T-helper 1 cell treated with Interleukin-12 subunit alpha and Interleukin-12 subunit beta and Interleukin-4 antibody, amounts not matched to agents 30 μg/mL and 1 μg/mL, for 36 hours (primary cell): Measurements from ENCODE around the gene HIVEP3.
A peak's percentile ranks its signal among the peaks of the same experiment; 100 is the strongest.

Source experiments
- H3K27ac Mint-ChIP-seq: one replicate; pipeline ENCODE4 v1.8.0; 2021; ENCODE audit warnings: mild to moderate bottlenecking, mixed read lengths
- H3K27me3 Mint-ChIP-seq: one replicate; pipeline ENCODE4 v1.8.0; 2021; ENCODE audit warnings: low read depth, mixed read lengths
- H3K36me3 Mint-ChIP-seq: one replicate; pipeline ENCODE4 v1.8.0; 2021; ENCODE audit warnings: low read depth, mixed read lengths
- H3K4me1 Mint-ChIP-seq: one replicate; pipeline ENCODE4 v1.8.0; 2021; ENCODE audit warnings: low read depth, mixed read lengths
- H3K4me3 Mint-ChIP-seq: one replicate; pipeline ENCODE4 v1.8.0; 2021; ENCODE audit warnings: mild to moderate bottlenecking, moderate library complexity, mixed read lengths
- H3K9me3 Mint-ChIP-seq: one replicate; pipeline ENCODE4 v1.8.0; 2021; ENCODE audit warnings: mixed read lengths

The HIVEP3 gene

GRCh38 chr1:41671116-41671755, 247.5 kb downstream of the HIVEP3 start:
- H3K9me3 Mint-ChIP-seq, result no peaks in the 10 kb centered on the region
- no peaks in the 10 kb centered on the region for H3K27me3 Mint-ChIP-seq
- H3K27ac Mint-ChIP-seq, result peak overlapping the region; percentile 99
- H3K36me3 Mint-ChIP-seq, result peaks cover 11% of the 10 kb centered on the region
- H3K4me1 Mint-ChIP-seq, result peaks cover 89% of the 10 kb centered on the region
- H3K4me3 Mint-ChIP-seq, result no peak overlapping the region

- H3K4me1 Mint-ChIP-seq, result peaks cover 91% of the 10 kb centered on the region
- no peak overlapping the region for H3K4me3 Mint-ChIP-seq
- peaks cover 8% of the 10 kb centered on the region for H3K36me3 Mint-ChIP-seq
- H3K27me3 Mint-ChIP-seq, result no peaks in the 10 kb centered on the region
- H3K27ac Mint-ChIP-seq, result peak overlapping the region; percentile 69
- H3K9me3 Mint-ChIP-seq, result no peaks in the 10 kb centered on the region
These were observed 248.3 kb downstream of the HIVEP3 start for GRCh38 chr1:41670217-41670957.

- peaks cover 91% of the 10 kb centered on the region for H3K4me1 Mint-ChIP-seq
- H3K9me3 Mint-ChIP-seq, result no peaks in the 10 kb centered on the region
- peaks cover 5% of the 10 kb centered on the region for H3K36me3 Mint-ChIP-seq
- peak overlapping the region; percentile 46 for H3K27ac Mint-ChIP-seq
- peak overlapping the region; percentile 2 for H3K4me3 Mint-ChIP-seq
- H3K27me3 Mint-ChIP-seq, result no peaks in the 10 kb centered on the region
These were observed 249.8 kb downstream of the HIVEP3 start for GRCh38 chr1:41668967-41669366.

- Mint-ChIP-seq H3K36me3 (peaks cover 5% of the 10 kb centered on the region), H3K27ac (peak overlapping the region; percentile 67), H3K4me1 (peaks cover 87% of the 10 kb centered on the region), H3K4me3 (peak overlapping the region; percentile 8), H3K27me3 (no peaks in the 10 kb centered on the region), H3K9me3 (no peaks in the 10 kb centered on the region)
These were observed 250.6 kb downstream of the HIVEP3 start for GRCh38 chr1:41668054-41668660.

- Mint-ChIP-seq H3K4me3 (peak overlapping the region; percentile 56), H3K36me3 (peaks cover 1% of the 10 kb centered on the region), H3K4me1 (peaks cover 81% of the 10 kb centered on the region), H3K27me3 (no peaks in the 10 kb centered on the region), H3K9me3 (no peaks in the 10 kb centered on the region), H3K27ac (peak overlapping the region; percentile 83)
These were observed 251.6 kb downstream of the HIVEP3 start for GRCh38 chr1:41666981-41667631.

GRCh38 chr1:41665962-41666917, 252.5 kb downstream of the HIVEP3 start:
- Mint-ChIP-seq H3K4me1 (peaks cover 77% of the 10 kb centered on the region), H3K36me3 (peaks cover 1% of the 10 kb centered on the region), H3K4me3 (peak overlapping the region; percentile 56), H3K9me3 (no peaks in the 10 kb centered on the region), H3K27me3 (no peaks in the 10 kb centered on the region), H3K27ac (peak overlapping the region; percentile 83)

GRCh38 chr1:41664861-41665640, 253.7 kb downstream of the HIVEP3 start:
- Mint-ChIP-seq H3K9me3 (no peaks in the 10 kb centered on the region), H3K4me3 (no peak overlapping the region), H3K27ac (peak overlapping the region; percentile 11), H3K36me3 (peaks cover 2% of the 10 kb centered on the region), H3K27me3 (no peaks in the 10 kb centered on the region), H3K4me1 (peaks cover 80% of the 10 kb centered on the region)

- no peaks in the 10 kb centered on the region for H3K27me3 Mint-ChIP-seq
- peaks cover 79% of the 10 kb centered on the region for H3K4me1 Mint-ChIP-seq
- peaks cover 13% of the 10 kb centered on the region for H3K36me3 Mint-ChIP-seq
- H3K27ac Mint-ChIP-seq, result peak overlapping the region; percentile 75
- H3K9me3 Mint-ChIP-seq, result no peaks in the 10 kb centered on the region
- H3K4me3 Mint-ChIP-seq, result peak overlapping the region; percentile 25
These were observed 254.9 kb downstream of the HIVEP3 start for GRCh38 chr1:41663671-41664400.

- Mint-ChIP-seq H3K27me3 (no peaks in the 10 kb centered on the region), H3K9me3 (no peaks in the 10 kb centered on the region), H3K4me1 (peaks cover 81% of the 10 kb centered on the region), H3K27ac (peak overlapping the region; percentile 42), H3K4me3 (peak overlapping the region; percentile 9), H3K36me3 (peaks cover 13% of the 10 kb centered on the region)
These were observed 255.8 kb downstream of the HIVEP3 start for GRCh38 chr1:41662765-41663437.

- H3K9me3 Mint-ChIP-seq, result no peaks in the 10 kb centered on the region
- no peaks in the 10 kb centered on the region for H3K27me3 Mint-ChIP-seq
- peaks cover 81% of the 10 kb centered on the region for H3K4me1 Mint-ChIP-seq
- peaks cover 15% of the 10 kb centered on the region for H3K36me3 Mint-ChIP-seq
- H3K4me3 Mint-ChIP-seq, result no peak overlapping the region
- peak overlapping the region; percentile 22 for H3K27ac Mint-ChIP-seq
These were observed 256.5 kb downstream of the HIVEP3 start for GRCh38 chr1:41662061-41662764.

GRCh38 chr1:41661428-41662060, 257.2 kb downstream of the HIVEP3 start:
- Mint-ChIP-seq H3K9me3 (no peaks in the 10 kb centered on the region), H3K36me3 (peaks cover 13% of the 10 kb centered on the region), H3K27me3 (no peaks in the 10 kb centered on the region), H3K27ac (peak overlapping the region; percentile 88), H3K4me3 (peak overlapping the region; percentile 93), H3K4me1 (peaks cover 81% of the 10 kb centered on the region)
